ENCODE measurements around the gene FKBP1A.

Gene FKBP1A

DNA sequence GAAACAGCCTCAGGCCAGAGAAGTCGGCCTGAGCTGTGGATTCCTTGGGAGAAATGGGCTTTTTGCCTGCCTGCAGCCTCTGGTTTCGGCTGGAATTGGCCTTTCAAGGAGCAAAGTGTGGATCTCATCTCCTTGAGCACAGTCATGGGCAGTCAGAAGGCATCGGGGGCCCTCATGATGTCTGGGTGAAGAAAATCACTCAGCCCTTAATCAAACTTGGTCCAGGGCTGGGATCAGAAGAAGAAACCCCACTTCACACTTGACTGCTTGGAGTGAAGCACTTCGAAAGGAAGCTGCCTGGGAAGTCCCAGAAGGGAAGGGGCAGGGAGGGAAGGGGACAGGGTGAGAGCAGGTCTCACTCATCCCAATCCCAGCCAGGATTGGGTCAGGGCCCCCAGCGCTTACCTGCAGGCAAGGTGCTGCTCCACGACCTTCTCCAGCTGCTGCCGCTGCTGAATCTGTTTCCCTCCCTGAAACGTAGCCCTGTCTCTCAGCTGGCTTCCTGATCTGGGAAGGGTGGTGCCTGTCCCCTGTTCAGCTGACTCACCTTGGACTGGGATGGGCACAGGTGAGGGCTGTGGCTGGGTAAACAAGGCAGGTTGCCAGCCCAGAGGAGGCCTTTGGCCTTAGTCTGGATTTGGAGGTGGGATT, 64.0 kb downstream of the FKBP1A start, which contains the start of gene SDCBP2:
Gene SDCBP2, minus strand, starts transcription at position 460 of the 651 bp plus-strand sequence. CDS start 8,723 bp downstream, outside the sequence.
- TF ChIP-seq, protein P1, sequence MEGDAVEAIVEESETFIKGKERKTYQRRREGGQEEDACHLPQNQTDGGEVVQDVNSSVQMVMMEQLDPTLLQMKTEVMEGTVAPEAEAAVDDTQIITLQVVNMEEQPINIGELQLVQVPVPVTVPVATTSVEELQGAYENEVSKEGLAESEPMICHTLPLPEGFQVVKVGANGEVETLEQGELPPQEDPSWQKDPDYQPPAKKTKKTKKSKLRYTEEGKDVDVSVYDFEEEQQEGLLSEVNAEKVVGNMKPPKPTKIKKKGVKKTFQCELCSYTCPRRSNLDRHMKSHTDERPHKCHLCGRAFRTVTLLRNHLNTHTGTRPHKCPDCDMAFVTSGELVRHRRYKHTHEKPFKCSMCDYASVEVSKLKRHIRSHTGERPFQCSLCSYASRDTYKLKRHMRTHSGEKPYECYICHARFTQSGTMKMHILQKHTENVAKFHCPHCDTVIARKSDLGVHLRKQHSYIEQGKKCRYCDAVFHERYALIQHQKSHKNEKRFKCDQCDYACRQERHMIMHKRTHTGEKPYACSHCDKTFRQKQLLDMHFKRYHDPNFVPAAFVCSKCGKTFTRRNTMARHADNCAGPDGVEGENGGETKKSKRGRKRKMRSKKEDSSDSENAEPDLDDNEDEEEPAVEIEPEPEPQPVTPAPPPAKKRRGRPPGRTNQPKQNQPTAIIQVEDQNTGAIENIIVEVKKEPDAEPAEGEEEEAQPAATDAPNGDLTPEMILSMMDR (IDR thresholded peaks at IDR 0.05), result no peak
- no peaks in the 10 kb centered on the region for H3K27me3 ChIP-seq
- peaks cover 0 to 16% (median 7%) of the 10 kb centered on the region in 3 donors for H3K36me3 ChIP-seq
- H3K27ac ChIP-seq, result peak within 1 kb of the TSS in 1 of 2 donors; percentile 16
- DNase-seq, result peak in 1 of 2 donors; percentile 65
- no peak within 1 kb of the TSS for H3K4me3 ChIP-seq
- H3K9me3 ChIP-seq, result no peaks in the 10 kb centered on the region
- intact Hi-C loops (cut with DNase I; ENCODE audit: low total_unique reads), result no loop called here
- peaks cover 0 to 40% (median 22%) of the 10 kb centered on the region in 4 donors for H3K4me1 ChIP-seq

DNA sequence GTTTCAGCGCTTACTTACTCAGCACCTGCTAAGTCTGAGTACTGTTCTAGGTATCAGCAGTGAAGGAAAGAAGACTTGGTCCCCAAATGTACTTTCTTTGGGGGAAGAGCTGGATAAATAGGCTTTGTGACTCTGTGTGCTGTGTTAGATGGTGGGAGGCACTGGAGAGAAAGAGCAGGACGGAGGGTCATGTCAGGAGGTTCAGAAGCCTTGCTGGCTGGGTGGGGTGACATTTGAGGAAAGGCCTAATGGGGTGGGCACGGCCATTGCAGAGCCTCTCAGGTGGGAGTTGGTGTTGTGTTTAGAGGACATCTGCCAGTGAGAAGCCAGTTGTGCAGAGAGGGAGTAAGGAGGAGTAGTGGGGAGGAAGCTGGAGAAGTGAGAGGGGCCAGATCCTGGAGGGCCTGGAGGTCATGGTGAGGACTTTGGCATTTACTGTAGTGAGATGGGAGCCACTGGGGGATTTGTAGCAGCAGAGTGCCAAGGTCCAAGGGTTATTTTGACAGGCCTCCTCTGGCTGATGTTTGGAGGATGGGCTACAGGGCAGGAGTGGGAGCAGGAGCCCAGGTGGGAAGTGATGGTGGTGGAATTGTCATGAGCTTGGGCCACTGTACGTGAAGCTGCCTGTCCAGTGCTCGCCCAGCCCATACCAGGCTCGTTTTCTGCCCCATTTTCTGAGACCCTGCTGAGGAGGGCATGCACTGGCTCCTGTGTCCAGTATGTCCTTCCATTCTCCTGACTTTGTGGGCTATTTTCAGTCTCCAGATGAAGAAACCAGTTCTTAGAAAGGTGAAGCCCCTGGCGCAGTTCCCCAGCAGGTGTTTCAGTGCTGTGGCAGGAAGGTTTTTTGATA, 64.8 kb downstream of the FKBP1A start:
- TF ChIP-seq, protein P1 (IDR thresholded peaks at IDR 0.05), result no peak
- H3K9me3 ChIP-seq, result no peaks in the 10 kb centered on the region
- H3K27me3 ChIP-seq, result no peaks in the 10 kb centered on the region
- peaks cover 0 to 40% (median 22%) of the 10 kb centered on the region in 4 donors for H3K4me1 ChIP-seq
- peak overlapping the region in 1 of 2 donors; percentile 35 for H3K27ac ChIP-seq
- no peak overlapping the region for H3K4me3 ChIP-seq
- intact Hi-C loops (cut with DNase I; ENCODE audit: low total_unique reads), result no loop called here
- DNase-seq, result peak in 1 of 2 donors; percentile 39
- H3K36me3 ChIP-seq, result peaks cover 0 to 9% (median 2%) of the 10 kb centered on the region in 3 donors

DNA sequence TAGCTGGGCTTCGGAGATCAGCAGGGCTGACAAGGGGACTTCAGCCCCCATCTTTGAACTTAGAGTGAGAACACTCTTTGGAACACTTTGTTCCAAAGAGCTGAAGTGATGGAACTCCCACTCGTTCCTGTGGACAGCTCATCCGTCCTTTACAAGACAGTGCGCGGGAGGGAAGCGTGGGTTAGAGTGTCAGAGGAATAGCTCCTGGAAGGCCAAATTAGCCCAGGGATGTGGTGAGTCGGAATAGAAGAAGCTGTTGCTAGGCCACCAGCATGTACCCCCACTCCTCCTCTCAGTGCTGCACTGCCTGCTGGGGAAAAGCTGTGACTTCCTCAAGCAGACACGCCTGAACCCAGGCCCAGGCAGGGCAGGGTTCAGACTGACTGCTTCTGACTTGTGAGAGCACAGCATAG, 65.6 kb downstream of the FKBP1A start:
- Histone ChIP-seq H3K9me3 (no peaks in the 10 kb centered on the region), H3K27me3 (no peaks in the 10 kb centered on the region), H3K36me3 (peaks cover 0 to 1% (median 0%) of the 10 kb centered on the region in 3 donors), H3K27ac (peak overlapping the region; percentile 35 to 98), H3K4me1 (peaks cover 0 to 40% (median 22%) of the 10 kb centered on the region in 4 donors), H3K4me3 (no peak overlapping the region)
- TF ChIP-seq, protein P1 (IDR thresholded peaks at IDR 0.05), result no peak
- DNase-seq, result peak in 1 of 2 donors; percentile 52
- intact Hi-C loops (cut with DNase I; ENCODE audit: low total_unique reads), result no loop called here

DNA sequence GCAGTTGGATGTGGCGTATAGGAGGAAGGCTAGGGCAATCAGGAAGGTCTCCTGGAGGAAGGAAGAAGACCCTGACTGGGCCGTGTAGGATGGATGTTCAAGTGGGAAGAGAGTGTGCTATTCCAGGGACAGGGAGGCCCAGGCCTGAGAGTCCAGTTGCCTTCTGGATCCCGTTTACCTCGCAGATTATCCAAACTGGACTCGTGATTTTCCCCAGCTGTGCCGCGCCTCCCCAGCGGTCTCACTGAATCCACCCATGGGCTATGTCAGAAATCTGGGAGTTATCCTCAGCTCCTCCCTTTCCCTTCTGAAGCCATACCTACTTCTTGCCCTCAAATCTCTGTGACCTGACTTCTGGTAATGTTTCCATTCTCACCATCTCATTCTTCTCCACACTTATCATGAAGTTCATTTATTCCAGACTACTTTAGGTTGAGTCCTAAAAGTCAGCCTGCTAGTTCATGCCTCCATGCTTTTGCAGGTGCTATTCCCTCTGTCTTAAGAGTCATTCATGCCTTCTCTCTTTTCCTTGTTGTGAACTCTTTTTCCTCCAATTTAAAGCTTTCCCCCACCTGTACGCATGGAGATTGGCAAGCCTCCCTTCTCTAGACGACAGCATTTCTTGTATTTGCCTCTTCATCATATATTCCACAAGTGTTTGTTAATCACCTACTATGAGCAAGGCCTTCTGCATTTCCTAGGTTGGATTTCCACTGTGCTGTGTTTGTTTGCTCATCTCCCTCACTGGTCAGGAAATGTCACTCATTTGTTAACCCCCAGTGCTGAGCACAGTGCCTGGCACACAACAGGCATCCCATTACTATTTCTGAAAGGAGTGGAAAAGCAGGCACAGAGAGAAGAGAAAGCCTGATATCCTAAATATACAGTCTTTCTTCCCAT, 66.6 kb downstream of the FKBP1A start:
- peak; percentile 17 to 41 for DNase-seq
- Histone ChIP-seq H3K4me3 (peak overlapping the region; percentile 72 to 92), H3K36me3 (no peaks in the 10 kb centered on the region), H3K9me3 (no peaks in the 10 kb centered on the region), H3K27ac (peak overlapping the region; percentile 95 to 98), H3K27me3 (no peaks in the 10 kb centered on the region), H3K4me1 (peaks cover 0 to 40% (median 22%) of the 10 kb centered on the region in 4 donors)
- intact Hi-C loops (cut with DNase I; ENCODE audit: low total_unique reads), result no loop called here
- TF ChIP-seq, protein P1 (IDR thresholded peaks at IDR 0.05), result no peak

Measured in tibial artery (tissue), 4 donors.